ENCODE results near the gene HOATZ.

The HOATZ gene

DNA sequence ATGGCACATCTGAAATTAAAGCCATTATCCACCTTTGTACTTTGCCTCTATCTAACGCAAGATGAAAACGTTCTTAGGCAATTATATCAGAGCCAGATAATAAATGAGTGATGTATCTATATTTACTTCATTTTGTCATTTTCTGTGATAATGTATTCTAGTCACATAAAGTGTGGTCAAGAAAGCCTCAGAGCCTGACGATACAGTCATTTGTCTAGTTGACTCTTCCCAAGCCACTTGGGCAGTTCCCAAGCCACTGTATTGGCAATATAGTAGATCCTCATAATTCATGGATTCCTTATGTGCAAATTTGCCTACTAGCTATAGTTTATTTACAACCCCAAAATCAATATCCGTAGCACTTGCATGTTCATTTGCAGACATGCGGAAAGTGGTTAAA is 7.8 kb downstream of the HOATZ start:
- DNase-seq (ENCODE audit: low read depth in 2 of 2): no peak

DNA sequence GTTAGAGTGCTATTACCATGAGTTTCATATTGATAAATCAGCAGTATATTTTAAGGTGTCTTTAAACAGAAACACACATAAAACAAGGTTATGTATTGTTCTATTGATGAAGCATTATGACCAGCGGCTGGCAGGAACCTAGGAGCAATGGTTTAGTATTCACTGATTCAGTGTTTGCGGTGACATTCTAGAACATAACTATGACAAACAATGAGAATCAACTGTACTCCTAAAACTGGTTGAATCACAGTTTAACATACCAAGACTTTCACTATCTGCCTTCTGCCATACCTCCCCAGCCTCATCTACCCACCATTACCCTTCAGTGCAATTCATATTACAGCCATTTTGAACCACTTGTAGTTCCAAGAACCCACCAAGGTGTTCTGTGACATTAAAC is 8.8 kb downstream of the HOATZ start:
- no peak for DNase-seq (ENCODE audit: low read depth in 2 of 2)

- no peak for DNase-seq (ENCODE audit: low read depth in 2 of 2)
Observed at GRCh38 chr11:111524056-111524455, 9.5 kb downstream of the HOATZ start.

GRCh38 chr11:111525456-111525855 is 10.9 kb downstream of the HOATZ start:
- DNase-seq (ENCODE audit: low read depth in 2 of 2): no peak

- DNase-seq (ENCODE audit: low read depth in 2 of 2): no peak
Observed at GRCh38 chr11:111526501-111526900, 11.9 kb downstream of the HOATZ start.

GRCh38 chr11:111527279-111527678 is 12.7 kb downstream of the HOATZ start:
- DNase-seq (ENCODE audit: low read depth in 2 of 2): no peak

DNA sequence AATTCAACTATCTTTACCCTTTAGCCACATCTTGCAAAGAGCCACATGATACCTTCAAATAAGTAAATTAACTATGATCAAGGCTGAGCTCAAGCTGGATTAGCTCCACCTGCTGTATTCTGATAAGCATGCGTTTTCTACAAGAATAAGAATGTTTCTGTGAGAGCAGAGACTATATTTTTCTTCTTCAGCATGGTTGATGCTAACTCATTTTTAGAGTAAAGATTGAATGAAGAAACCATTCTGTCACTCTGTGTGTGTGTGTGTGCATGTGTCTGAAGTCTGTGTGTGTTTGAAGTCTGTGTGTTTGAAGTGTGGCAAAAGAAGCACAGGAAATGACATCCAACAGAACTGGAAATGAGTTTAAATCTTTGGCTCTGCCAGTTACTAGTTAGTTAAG is 14.0 kb downstream of the HOATZ start:
- no peak for DNase-seq (ENCODE audit: low read depth in 2 of 2)

DNA sequence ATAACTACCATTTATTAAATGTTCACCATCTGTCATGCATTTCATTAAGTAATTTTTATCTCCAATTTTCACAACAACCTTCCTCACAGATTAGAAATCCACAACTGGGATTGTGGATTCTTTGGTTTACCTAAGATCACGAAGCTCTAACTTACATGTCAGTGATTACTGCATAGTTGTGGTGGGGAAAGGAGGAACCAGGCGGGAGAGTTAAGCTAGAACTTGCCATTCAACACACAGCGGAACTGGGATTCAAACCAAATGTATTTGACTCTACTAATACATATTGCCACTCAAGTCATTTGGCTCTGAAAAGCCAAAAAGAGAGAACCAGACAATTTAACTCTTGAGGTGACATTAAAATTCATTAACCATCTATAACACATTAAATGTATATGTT is 15.5 kb downstream of the HOATZ start:
- DNase-seq (ENCODE audit: low read depth in 2 of 2): no peak

DNA sequence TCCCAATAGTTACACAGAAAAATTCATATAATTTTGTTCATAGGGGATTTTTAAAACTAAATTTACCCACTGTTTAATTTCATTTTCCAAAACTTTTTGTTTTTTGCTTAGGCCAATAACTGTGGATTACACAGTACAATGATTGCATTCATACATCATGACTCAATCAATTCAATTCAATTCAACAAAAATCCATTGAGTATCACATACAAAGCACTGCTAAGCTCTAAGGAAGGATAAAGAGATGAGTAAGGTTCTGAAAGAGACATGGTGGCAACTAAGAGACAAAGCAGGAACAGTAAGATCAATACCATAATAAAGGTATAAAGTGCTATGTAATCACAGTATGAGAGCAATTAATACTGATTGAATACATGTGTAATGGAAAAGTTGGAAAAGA is 16.6 kb downstream of the HOATZ start:
- no peak for DNase-seq (ENCODE audit: low read depth in 2 of 2)

GRCh38 chr11:111531687-111532364 is 17.2 kb downstream of the HOATZ start:
- DNase-seq (ENCODE audit: low read depth in 2 of 2): peak in 1 of 2 donors; percentile 40

GRCh38 chr11:111532365-111532709 is 17.8 kb downstream of the HOATZ start:
- no peak for DNase-seq (ENCODE audit: low read depth in 2 of 2)

DNA sequence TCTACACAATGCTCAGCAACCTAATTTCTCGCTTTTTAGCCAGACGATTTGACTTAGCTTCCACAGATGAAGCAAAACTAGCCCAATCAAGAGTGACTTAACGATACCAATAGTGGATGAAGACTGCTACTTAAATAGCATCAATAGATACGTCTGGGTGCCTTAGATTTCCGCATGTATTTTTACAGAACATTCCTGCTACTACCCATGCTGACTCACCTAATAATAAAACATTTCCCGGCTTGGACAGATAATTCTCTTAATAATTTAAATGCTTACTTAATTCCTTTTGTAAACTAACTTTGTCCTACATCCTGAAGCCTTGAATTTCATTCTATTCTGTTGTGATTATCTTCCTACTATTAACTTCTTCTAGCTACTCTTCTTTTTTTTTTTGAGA is 20.7 kb downstream of the HOATZ start:
- no peak for DNase-seq (ENCODE audit: low read depth in 2 of 2)

DNA sequence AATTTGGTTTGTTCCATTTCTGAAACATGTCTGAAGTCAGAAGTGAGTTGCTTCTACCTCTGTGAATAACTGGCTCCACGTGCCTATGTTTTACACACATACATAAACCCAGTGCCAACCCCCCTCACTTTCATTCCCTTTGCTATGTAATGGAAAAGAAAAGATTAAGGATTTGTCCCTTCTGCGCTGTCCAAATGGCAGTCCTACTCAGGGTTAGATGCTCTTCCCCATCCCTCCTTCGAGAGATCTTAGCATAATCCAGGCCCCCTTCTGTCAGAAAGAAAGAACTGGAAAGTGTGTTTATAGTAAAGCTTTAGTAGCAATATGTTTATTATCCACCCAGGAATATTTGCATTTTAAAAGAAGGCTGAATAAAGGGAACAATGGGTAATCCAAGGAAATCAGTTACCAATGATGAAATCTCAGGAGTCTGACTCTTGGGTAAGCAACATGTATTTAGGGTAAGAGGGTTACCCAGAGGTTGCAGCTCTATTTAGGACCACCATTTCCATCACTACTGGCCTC is 22.8 kb downstream of the HOATZ start:
- no peak for DNase-seq (ENCODE audit: low read depth in 2 of 2)

GRCh38 chr11:111538407-111539114 is 24.0 kb downstream of the HOATZ start:
- DNase-seq (ENCODE audit: low read depth in 2 of 2): no peak

- no peak for DNase-seq (ENCODE audit: low read depth in 2 of 2)
Observed at GRCh38 chr11:111539426-111540113, 25.0 kb downstream of the HOATZ start.

GRCh38 chr11:111540114-111540936 is 25.7 kb downstream of the HOATZ start, which contains the start of gene LAYN:
Gene LAYN, plus strand, starts transcription at chr11:111540720. Its CDS starts 124 bp downstream, at chr11:111540844.
- DNase-seq (ENCODE audit: low read depth in 2 of 2): no peak

- DNase-seq (ENCODE audit: low read depth in 2 of 2): no peak
Observed at GRCh38 chr11:111540937-111541253, 26.3 kb downstream of the HOATZ start.

DNA sequence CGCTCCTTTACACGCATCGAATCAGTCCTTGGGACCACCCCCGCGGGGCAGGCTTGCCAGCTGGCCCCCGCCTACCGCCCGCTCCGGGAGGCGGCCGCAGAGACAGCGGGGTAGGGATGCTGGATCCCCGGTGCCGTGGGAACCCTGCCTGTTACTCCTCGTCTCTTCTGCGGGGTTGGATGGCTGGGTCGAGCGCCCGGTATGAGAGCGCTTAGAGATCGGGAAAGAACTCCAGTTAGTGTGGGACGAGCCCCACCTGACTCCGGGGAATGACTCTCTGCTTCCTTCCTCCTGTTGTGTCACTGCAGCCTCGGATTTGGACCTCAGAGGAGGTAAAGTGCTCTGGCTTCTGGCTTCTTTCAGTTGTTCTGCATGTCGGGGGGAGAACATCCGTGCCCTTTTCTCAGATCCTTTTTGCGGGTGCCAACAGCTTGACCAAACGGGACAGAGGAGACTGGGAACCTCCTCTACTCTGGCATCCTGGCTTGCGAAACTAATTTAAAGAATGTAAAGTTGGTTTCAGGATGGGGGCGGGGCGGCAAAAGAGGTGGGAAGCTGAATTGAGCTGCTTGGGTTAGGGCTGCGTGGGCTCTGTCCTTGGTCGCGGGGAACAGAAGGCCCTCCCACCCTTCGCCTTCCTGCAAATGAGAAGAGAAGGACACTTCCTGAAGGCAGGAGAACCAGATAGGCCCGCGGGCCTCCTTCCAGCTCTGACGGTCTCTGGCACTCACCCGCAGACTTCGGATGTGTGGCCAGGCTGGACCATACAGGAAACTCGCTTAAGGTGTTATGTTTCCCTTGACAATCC is 26.9 kb downstream of the HOATZ start:
- no peak for DNase-seq (ENCODE audit: low read depth in 2 of 2)

DNA sequence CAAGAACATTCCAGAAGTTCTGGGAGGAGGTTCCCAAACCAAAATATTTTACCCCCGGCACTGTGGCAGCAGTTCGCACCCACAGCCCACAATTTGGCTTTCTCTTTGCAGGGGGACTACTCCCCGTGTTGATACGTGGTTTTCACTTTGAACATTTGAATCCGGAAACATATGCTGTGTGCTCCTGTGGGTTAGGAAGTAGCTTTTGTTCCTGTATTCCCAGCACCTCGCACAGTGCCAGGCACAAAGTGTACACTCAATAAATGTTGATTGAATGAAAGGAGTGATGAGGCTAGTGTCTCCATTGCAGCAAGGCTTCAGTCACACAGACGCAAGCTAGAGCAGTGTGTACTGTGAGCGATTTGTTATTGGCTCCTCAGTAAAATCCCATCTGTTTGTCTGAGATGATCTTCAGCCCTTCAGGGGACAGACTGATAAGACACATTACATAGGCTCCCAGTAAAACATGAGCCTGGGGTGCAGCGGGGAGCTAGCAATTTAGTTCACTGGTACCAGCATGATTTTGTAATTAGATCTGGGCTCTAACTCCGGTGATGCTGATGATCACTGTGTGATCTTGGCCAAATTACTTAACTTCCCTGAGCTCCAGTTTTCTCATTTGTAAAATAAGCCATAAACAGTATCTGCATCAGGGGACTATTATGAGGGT is 28.2 kb downstream of the HOATZ start:
- DNase-seq (ENCODE audit: low read depth in 2 of 2): no peak

- no peak for DNase-seq (ENCODE audit: low read depth in 2 of 2)
Observed at GRCh38 chr11:111548525-111548924, 33.9 kb downstream of the HOATZ start.

All from stimulated activated CD4-positive, alpha-beta T cell treated with anti-CD3 and anti-CD28 coated beads, Interleukin-1b, Interleukin-23, amount 100 ng/mL, for 4 hours (primary cell).